Measurements from ENCODE around the gene TROAP.

DNA sequence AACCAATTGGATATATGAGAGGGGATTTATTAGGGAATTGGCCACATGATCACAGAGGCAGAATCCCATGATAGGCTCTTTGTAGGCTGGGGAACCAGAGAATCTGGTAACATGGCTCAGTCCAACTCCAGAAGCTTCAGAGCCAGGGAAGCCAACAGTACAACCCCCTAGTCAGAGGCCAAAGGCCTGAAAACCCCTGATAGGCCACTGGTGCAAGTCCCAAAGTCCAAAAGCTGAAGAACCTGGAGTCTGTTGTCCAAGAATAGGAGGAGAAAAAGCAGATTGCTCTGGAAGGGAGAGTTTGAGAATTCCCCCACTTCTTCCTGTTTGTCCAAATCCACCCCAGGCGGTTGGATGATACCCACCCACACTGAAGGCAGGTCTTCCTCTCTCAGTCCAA, 8.2 kb upstream of the TROAP start:
- TF ChIP-seq, protein P1, sequence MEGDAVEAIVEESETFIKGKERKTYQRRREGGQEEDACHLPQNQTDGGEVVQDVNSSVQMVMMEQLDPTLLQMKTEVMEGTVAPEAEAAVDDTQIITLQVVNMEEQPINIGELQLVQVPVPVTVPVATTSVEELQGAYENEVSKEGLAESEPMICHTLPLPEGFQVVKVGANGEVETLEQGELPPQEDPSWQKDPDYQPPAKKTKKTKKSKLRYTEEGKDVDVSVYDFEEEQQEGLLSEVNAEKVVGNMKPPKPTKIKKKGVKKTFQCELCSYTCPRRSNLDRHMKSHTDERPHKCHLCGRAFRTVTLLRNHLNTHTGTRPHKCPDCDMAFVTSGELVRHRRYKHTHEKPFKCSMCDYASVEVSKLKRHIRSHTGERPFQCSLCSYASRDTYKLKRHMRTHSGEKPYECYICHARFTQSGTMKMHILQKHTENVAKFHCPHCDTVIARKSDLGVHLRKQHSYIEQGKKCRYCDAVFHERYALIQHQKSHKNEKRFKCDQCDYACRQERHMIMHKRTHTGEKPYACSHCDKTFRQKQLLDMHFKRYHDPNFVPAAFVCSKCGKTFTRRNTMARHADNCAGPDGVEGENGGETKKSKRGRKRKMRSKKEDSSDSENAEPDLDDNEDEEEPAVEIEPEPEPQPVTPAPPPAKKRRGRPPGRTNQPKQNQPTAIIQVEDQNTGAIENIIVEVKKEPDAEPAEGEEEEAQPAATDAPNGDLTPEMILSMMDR (IDR thresholded peaks at IDR 0.05), result no peak
- TF ChIP-seq POLR2A (IDR thresholded peaks at IDR 0.05) (no peak), EP300 (IDR thresholded peaks at IDR 0.05) (no peak)

Measured in ovary (tissue), 3 donors.